ENCODE results near the gene GPX4. TPM values are rescaled to one million over a fixed set of nuclear protein-coding genes. Genes with fewer than 3 reads are reported as not detected.

GPX4 gene
- total and polyA plus RNA-seq, 10 of the 15 experiments (the other 5 are each of a cell fraction or from before 2014, with no cell fraction given): 33.3 to 749 (median 297) TPM

- Histone ChIP-seq H3K27me3 (replicated peaks in 1 of 2; ENCODE audit: control insufficient read depth in 2 of 2, insufficient read depth in 2 of 2, low read length in 1 of 2) (no peaks in the 10 kb centered on the region), H3K79me2 (ENCODE audit: control insufficient read depth, insufficient read depth, low read length) (peaks cover 1% of the 10 kb centered on the region), H3K9me3 (replicated peaks; ENCODE audit: control insufficient read depth, insufficient read depth, low read length) (no peaks in the 10 kb centered on the region), H3K36me3 (ENCODE audit: control insufficient read depth in 2 of 2, insufficient read depth in 2 of 2, low read length in 1 of 2) (peaks cover 15 to 52% of the 10 kb centered on the region in 2 experiments), H3K9ac (ENCODE audit: control insufficient read depth, insufficient read depth, low read length) (peak overlapping the region; percentile 48), H2AFZ (ENCODE audit: control insufficient read depth, low read depth, low read length) (no peak overlapping the region), H4K20me1 (ENCODE audit: control insufficient read depth, insufficient read depth) (no peaks in the 10 kb centered on the region), H3K4me1 (ENCODE audit: control insufficient read depth, insufficient read depth, low read length) (peaks cover 29% of the 10 kb centered on the region), H3K4me3 (no peak overlapping the region), H3K4me2 (ENCODE audit: control insufficient read depth, insufficient read depth) (peak overlapping the region; percentile 50; the same call in 1 of the 2 replicates), H3K27ac (ENCODE audit: control insufficient read depth, insufficient read depth) (peak overlapping the region; percentile 83)
- DNase-seq (ENCODE audit: low read depth, low spot score) (no peak), FAIRE-seq (peak; percentile 74), ATAC-seq (peak; percentile 66)
- in situ Hi-C loops (cut with MboI) (no loop called here), intact Hi-C loops (cut with micrococcal nuclease; ENCODE audit: unreplicated experiment) (no loop called here)
- POLR2A ChIA-PET: interaction anchor here (0.5 to 4.9 kb wide), 3 partner anchors 8 to 61 kb away, joined by 3 to 23 read pairs (median 7); partner anchors contain the start of gene CNN2
- 7% methylated on average over 27 of the region's 27 CpGs for WGBS (ENCODE audit: insufficient coverage, insufficient replicate concordance, low lambda C conversion rate, missing lambda C conversion rate)
- SMC1A ChIA-PET (ENCODE audit: uncharacterized antibody, unreplicated experiment): interaction anchor here (1.0 to 3.0 kb wide), 4 partner anchors 9 to 21 kb away, joined by 3 to 14 read pairs (median 7); partner anchors contain the start of gene ARHGAP45
- CTCF ChIA-PET: interaction anchor here (0.7 to 1.2 kb wide), 4 partner anchors 10 to 30 kb away, joined by 3 to 5 read pairs (median 4); no protein-coding TSS in a partner anchor
- RAD21 ChIA-PET (ENCODE audit: unreplicated experiment): interaction anchor here (0.6 to 1.7 kb wide), 5 partner anchors 10 to 170 kb away, joined by 3 to 8 read pairs (median 4); partner anchors contain the start of gene ARHGAP45
- BruUV-seq (replicated peaks): TSS peak; percentile 48
- TF ChIP-seq HDAC6 (IDR thresholded peaks at IDR 0.05; ENCODE audit: unreplicated experiment) (no peak), RAD21 (IDR thresholded peaks at IDR 0.05; ENCODE audit: insufficient read depth, low read depth, low read length) (no peak), PML (IDR thresholded peaks at IDR 0.05; ENCODE audit: low read length) (peak; percentile 78), TAF1 (IDR thresholded peaks at IDR 0.05; ENCODE audit: borderline replicate concordance, low read depth, low read length) (no peak), RFX5 (IDR thresholded peaks at IDR 0.05; ENCODE audit: low read depth, low read length) (no peak), BCL11A (IDR thresholded peaks at IDR 0.05; ENCODE audit: low read depth, low read length) (no peak), PAX5 (IDR thresholded peaks at IDR 0.05; ENCODE audit: borderline replicate concordance, low read depth, low read length) (peak; percentile 33; the same call in 1 of the 2 replicates), CBFB (IDR thresholded peaks at IDR 0.05; ENCODE audit: low read depth) (peak; percentile 35; the same call in 1 of the 2 replicates), MTA3 (IDR thresholded peaks at IDR 0.05; ENCODE audit: borderline replicate concordance, low read length) (peak; percentile 77; the same call in 1 of the 2 replicates), NFXL1 (IDR thresholded peaks at IDR 0.05; ENCODE audit: borderline replicate concordance) (no peak), ZNF384 (IDR thresholded peaks at IDR 0.05; ENCODE audit: borderline replicate concordance, low read depth, low read length) (no peak), BACH1 (IDR thresholded peaks at IDR 0.05; ENCODE audit: borderline replicate concordance) (0 out of 2 replicates have a peak, but pooled peaks have one; percentile 45), IRF3 (IDR thresholded peaks at IDR 0.05) (no peak), NFIC (IDR thresholded peaks at IDR 0.05; ENCODE audit: low read depth, low read length) (peak; percentile 15; the same call in 1 of the 2 replicates), E2F8 (IDR thresholded peaks at IDR 0.05; ENCODE audit: low read depth, partially characterized antibody) (no peak), CBX5 (IDR thresholded peaks at IDR 0.05; ENCODE audit: low read depth) (no peak), ESRRA (IDR thresholded peaks at IDR 0.05; ENCODE audit: low read length) (no peak), MYB (IDR thresholded peaks at IDR 0.05; ENCODE audit: borderline replicate concordance, low read depth, low read length) (no peak), ELK1 (IDR thresholded peaks at IDR 0.05; ENCODE audit: low read depth, low read length) (no peak), NBN (IDR thresholded peaks at IDR 0.05) (no peak)
Measured at GRCh38 chr19:1087813-1088415, 15.9 kb upstream of the GPX4 start.
